Measurements from ENCODE around the gene NUP153.

The NUP153 gene

DNA sequence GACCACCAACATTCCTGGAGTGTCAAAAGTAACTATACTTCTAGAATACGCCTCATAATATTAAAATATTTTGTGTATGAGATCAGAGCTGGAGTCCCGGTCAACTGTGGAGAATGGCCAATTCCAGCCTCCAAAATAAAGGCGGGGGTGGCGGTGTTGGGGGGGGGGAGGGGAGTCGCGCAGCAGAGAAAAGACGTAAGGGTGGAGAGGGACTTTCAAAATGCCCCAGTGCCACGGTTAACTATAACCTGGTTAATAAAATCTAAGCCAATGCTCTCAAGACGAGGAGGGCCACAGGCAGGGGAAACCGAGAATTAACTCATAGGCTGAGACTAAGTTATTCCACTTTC is 1.3 kb downstream of the NUP153 start:
- peak overlapping the region; percentile 94 to 100 (median 99) for H3K27ac ChIP-seq
- H3K4me1 ChIP-seq: peaks cover 43 to 59% (median 50%) of the 10 kb centered on the region in 10 experiments
- peak overlapping the region; percentile 92 to 100 (median 99) for H3K9ac ChIP-seq
- no peaks in the 10 kb centered on the region; a peak in 1 of 22 replicates for H3K9me3 ChIP-seq (replicated peaks in 1 of 11)
- H3K36me3 ChIP-seq: peaks cover 0 to 18% (median 6%) of the 10 kb centered on the region in 11 experiments; a peak in 7 of 22 replicates
- H3K4me3 ChIP-seq: peak overlapping the region; percentile 77 to 99 (median 94)
- TF ChIP-seq Cebpa-rat (IDR thresholded peaks at IDR 0.05): no peak
- peak overlapping the region; percentile 82 to 95 (median 89) for H3K4me2 ChIP-seq
- H4K20me1 ChIP-seq: peaks cover 20 to 50% (median 43%) of the 10 kb centered on the region in 11 experiments; a peak in 20 of 22 replicates
- no peaks in the 10 kb centered on the region for H3K27me3 ChIP-seq

DNA sequence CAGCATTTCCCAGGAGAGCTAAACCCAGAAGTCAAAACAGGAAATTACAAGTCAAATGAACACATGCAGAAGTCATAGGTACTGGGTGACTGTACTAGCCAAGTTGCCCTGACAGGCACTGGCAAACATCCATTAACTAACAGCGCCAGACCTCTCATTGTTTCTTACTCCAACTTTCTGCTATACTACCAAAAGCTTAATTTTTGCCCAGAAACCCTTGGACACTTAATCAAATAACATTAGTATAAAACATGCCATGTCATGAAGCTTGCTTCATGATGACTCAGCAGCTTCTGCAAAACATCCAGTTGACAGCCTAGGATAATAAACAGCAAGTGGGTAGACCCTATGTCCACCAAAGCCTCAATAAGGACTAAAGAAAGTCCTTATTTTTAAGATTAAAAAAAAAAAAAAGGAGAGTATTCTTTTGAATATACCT is 3.5 kb downstream of the NUP153 start:
- Histone ChIP-seq H3K4me1 (peaks cover 49 to 79% (median 60%) of the 10 kb centered on the region in 10 experiments), H3K4me3 (peak overlapping the region; percentile 9 to 99 (median 94); a peak in 13 of 20 replicates), H3K27me3 (no peaks in the 10 kb centered on the region), H3K27ac (peak overlapping the region; percentile 10 to 100 (median 99); a peak in 21 of 22 replicates), H3K36me3 (peaks cover 0 to 37% (median 19%) of the 10 kb centered on the region in 11 experiments; a peak in 18 of 22 replicates), H3K9ac (peak overlapping the region; percentile 31 to 100 (median 99); a peak in 19 of 22 replicates), H3K4me2 (peak overlapping the region; percentile 82 to 95 (median 89)), H3K9me3 (replicated peaks in 1 of 11) (peaks cover 0 to 15% (median 8%) of the 10 kb centered on the region in 11 experiments; a peak in 9 of 22 replicates), H4K20me1 (peaks cover 40 to 71% (median 64%) of the 10 kb centered on the region in 11 experiments; a peak in 20 of 22 replicates)
- no peak for TF ChIP-seq Cebpa-rat (IDR thresholded peaks at IDR 0.05)

DNA sequence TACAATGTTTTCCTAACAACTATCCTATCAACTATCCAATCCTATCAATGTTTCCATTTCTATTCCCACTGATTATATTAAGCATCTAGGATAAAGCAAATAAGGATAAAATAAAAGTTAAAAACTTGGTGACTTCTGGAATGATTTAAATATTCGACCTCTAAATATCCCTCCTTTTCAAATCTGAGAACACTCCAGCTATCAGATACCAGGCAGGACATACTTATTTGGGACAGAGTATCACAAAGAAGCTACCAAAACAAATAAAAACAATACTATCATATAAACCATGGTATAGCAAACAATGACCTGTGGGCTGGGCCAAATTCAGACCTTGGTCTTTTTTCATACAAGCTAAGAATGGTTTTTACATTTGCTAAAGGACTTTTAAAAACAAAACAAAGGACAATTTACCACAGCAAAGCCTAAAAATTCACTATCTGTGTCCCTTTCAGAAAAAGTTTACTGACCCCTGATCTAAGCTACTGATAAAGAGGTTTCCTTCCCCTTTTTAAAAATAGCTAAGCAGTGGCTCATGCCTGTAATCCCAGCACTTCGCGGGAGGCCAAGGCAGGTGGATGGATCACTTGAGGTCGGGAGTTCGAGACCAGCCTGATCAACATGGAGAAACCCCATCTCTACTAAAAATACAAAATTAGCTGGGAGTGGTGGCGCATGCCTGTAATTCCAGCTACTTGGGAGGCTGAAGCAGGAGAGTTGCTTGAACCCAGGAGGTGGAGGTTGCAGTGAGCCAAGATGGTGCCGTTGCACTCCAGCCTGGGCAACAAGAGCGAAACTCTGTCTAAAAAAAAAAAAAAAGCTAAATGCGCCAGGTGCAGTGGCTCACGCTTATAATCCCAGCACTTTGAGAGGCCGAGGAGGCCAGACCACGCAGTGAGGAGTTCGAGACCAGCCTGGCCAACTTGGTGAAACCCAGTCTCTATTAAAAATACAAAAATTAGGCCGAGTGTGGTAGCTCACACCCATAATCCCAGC is 6.0 kb downstream of the NUP153 start:
- H3K4me1 ChIP-seq: peaks cover 41 to 72% (median 53%) of the 10 kb centered on the region in 10 experiments
- H3K27ac ChIP-seq: peak overlapping the region; percentile 27 to 99 (median 54); a peak in 18 of 22 replicates
- H3K27me3 ChIP-seq: no peaks in the 10 kb centered on the region
- H3K9me3 ChIP-seq (replicated peaks in 1 of 11): peaks cover 0 to 27% (median 8%) of the 10 kb centered on the region in 11 experiments; a peak in 10 of 22 replicates
- peaks cover 0 to 63% (median 43%) of the 10 kb centered on the region in 11 experiments; a peak in 19 of 22 replicates for H3K36me3 ChIP-seq
- peak overlapping the region in 4 of 10 experiments; percentile 10 to 19 (median 11); a peak in 3 of 20 replicates for H3K4me3 ChIP-seq
- H4K20me1 ChIP-seq: peaks cover 63 to 96% (median 90%) of the 10 kb centered on the region in 11 experiments; a peak in 21 of 22 replicates
- no peak for TF ChIP-seq Cebpa-rat (IDR thresholded peaks at IDR 0.05)
- H3K9ac ChIP-seq: peak overlapping the region in 10 of 11 experiments; percentile 1 to 45 (median 34); a peak in 14 of 22 replicates
- H3K4me2 ChIP-seq: peak overlapping the region; percentile 75 to 94 (median 88)

DNA sequence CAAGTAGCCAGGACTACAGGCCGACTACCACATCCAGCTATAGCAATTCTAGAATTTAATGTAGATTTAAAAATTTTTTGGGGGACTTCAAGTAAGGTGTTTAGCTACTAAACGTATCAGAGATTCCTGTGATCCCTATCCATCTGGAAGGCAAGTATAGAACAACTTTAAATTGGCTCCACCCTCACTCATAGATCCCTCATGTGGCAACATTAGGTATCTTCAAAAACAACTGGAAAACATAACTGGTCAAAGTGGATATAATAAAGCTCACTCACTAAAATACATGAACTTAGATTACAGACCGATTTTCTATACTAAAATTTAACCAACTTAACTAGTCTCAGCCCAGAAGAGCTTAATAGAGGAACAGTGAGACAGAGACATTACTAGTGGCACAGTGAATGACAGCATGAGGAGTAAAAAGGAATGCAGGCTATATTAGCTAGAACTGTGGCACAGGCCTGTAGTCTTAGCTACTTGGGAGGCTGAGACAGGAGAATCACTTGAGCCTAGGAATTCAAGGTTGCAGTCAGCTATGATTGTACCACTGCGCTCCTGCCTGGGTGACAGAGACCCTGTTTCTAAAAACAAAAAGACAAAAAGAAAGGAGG is 14.7 kb downstream of the NUP153 start:
- Histone ChIP-seq H3K4me3 (no peak overlapping the region), H3K9ac (no peak overlapping the region), H3K9me3 (replicated peaks in 1 of 11) (peaks cover 0 to 11% (median 0%) of the 10 kb centered on the region in 11 experiments; a peak in 6 of 22 replicates), H3K36me3 (peaks cover 16 to 100% (median 82%) of the 10 kb centered on the region in 11 experiments), H3K27me3 (no peaks in the 10 kb centered on the region), H3K4me2 (no peak overlapping the region), H4K20me1 (peaks cover 84 to 100% (median 100%) of the 10 kb centered on the region in 11 experiments), H3K27ac (no peak overlapping the region), H3K4me1 (peaks cover 0 to 18% (median 8%) of the 10 kb centered on the region in 10 experiments; a peak in 7 of 20 replicates)
- no peak for TF ChIP-seq Cebpa-rat (IDR thresholded peaks at IDR 0.05)

DNA sequence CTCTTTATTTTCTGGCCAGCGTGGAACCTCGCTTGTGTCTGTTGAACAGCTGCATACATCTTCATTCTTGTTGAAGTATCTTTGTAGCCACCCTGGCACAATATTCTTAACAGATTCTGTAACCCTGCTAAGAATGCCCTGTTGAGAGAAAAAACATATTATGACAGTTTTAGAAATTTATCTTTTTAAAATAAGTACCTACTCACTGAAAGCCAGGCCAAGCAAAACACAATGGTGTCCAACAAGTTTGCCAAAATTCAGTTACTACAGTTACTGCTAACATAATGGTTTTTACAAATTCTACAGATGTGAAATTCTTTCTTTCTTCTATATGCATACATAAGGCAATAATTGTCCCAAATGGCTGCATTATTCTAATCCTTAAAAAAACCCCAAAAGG is 18.2 kb downstream of the NUP153 start:
- Histone ChIP-seq H4K20me1 (peaks cover 74 to 98% (median 96%) of the 10 kb centered on the region in 11 experiments), H3K9me3 (replicated peaks in 1 of 11) (peaks cover 0 to 5% (median 0%) of the 10 kb centered on the region in 11 experiments; a peak in 2 of 22 replicates), H3K4me3 (no peak overlapping the region)

DNA sequence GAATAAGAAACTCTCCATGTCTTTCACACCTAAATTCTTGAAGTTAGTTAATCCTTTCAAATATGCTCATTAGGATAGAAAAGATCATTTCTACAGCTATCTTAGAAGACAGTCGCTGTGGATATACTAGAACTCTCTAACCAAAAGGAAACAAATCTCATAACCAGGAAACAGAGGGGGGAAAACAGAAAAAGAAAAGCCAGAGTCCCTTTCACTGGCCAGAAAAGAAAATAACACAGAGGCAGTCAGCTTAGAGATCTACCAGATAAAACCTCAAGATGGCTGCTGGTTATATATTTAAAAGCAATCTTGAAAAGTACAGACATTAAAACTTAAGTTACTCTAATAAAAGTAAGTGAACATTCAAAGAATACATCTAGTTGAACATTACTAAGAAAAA is 19.6 kb downstream of the NUP153 start:
- H3K27me3 ChIP-seq: no peaks in the 10 kb centered on the region
- H3K27ac ChIP-seq: no peak overlapping the region
- H3K4me1 ChIP-seq: peaks cover 0 to 15% (median 7%) of the 10 kb centered on the region in 10 experiments; a peak in 6 of 20 replicates
- peaks cover 56 to 97% (median 86%) of the 10 kb centered on the region in 11 experiments for H3K36me3 ChIP-seq
- TF ChIP-seq Cebpa-rat (IDR thresholded peaks at IDR 0.05): no peak
- H3K9ac ChIP-seq: no peak overlapping the region
- H3K4me3 ChIP-seq: no peak overlapping the region
- no peak overlapping the region for H3K4me2 ChIP-seq
- H3K9me3 ChIP-seq (replicated peaks in 1 of 11): peaks cover 0 to 6% (median 0%) of the 10 kb centered on the region in 11 experiments; a peak in 1 of 22 replicates
- H4K20me1 ChIP-seq: peaks cover 62 to 98% (median 96%) of the 10 kb centered on the region in 11 experiments; a peak in 21 of 22 replicates

More for the DNA sequence above, 18.2 kb downstream of the NUP153 start:
- Histone ChIP-seq H3K4me2 (no peak overlapping the region), H3K27ac (no peak overlapping the region; a peak in 1 of 22 replicates), H3K4me1 (peaks cover 0 to 15% (median 8%) of the 10 kb centered on the region in 10 experiments; a peak in 7 of 20 replicates), H3K9ac (no peak overlapping the region), H3K27me3 (no peaks in the 10 kb centered on the region), H3K36me3 (peaks cover 44 to 97% (median 83%) of the 10 kb centered on the region in 11 experiments)
- TF ChIP-seq Cebpa-rat (IDR thresholded peaks at IDR 0.05): no peak

DNA sequence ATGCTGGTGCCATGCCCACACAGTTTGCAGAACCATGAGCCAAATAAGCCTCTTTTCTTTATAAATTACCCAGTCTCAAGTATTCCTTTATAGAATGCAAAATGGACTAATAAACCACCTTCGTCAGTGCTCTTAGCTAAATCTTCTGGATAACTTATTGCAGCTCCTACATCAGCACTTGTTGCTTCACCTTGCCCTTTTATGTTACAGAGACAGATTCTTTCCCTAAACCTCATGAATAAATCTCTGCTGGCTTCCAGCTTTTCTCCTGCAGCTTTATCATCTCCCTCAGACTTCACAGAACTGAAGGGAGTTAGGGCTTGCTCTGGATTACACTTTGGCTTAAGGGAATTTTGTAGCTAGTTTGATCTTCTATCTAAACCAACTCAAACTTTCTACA is 22.6 kb downstream of the NUP153 start:
- H4K20me1 ChIP-seq: peaks cover 63 to 98% (median 96%) of the 10 kb centered on the region in 11 experiments; a peak in 21 of 22 replicates
- H3K27ac ChIP-seq: no peak overlapping the region
- no peaks in the 10 kb centered on the region for H3K27me3 ChIP-seq
- H3K9me3 ChIP-seq (replicated peaks in 1 of 11): peaks cover 0 to 6% (median 0%) of the 10 kb centered on the region in 11 experiments; a peak in 1 of 22 replicates
- peaks cover 0 to 7% (median 0%) of the 10 kb centered on the region in 10 experiments; a peak in 1 of 20 replicates for H3K4me1 ChIP-seq
- peaks cover 81 to 97% (median 94%) of the 10 kb centered on the region in 11 experiments for H3K36me3 ChIP-seq
- no peak overlapping the region for H3K9ac ChIP-seq
- no peak overlapping the region for H3K4me2 ChIP-seq
- H3K4me3 ChIP-seq: no peak overlapping the region
- TF ChIP-seq Cebpa-rat (IDR thresholded peaks at IDR 0.05): no peak

DNA sequence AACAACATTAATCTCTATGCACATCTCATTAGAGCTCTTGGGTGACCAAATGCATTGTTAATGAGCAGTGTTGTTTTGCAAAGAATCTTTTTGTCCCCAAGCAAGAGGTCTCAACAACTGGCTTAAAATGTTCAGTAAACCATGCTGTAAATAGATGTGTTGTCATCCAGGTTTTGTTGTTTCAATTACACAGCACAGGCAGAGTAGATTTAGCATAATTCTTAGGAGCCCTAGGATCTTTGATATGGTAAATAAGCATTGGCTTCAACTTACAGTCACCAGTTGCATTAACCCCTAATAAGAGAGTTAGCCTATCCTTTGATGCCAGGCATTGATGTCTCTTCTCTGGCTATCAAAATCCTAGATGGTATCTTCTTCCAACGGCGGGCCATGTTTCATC is 23.3 kb downstream of the NUP153 start:
- no peak for TF ChIP-seq Cebpa-rat (IDR thresholded peaks at IDR 0.05)
- H4K20me1 ChIP-seq: peaks cover 63 to 98% (median 96%) of the 10 kb centered on the region in 11 experiments; a peak in 21 of 22 replicates
- H3K4me3 ChIP-seq: no peak overlapping the region
- no peak overlapping the region for H3K27ac ChIP-seq
- no peak overlapping the region for H3K9ac ChIP-seq
- H3K4me1 ChIP-seq: 0 out of 20 replicates have a peak, but pooled peaks cover 0 to 7% (median 0%) of the 10 kb centered on the region in 10 experiments
- peaks cover 80 to 98% (median 95%) of the 10 kb centered on the region in 11 experiments for H3K36me3 ChIP-seq
- no peak overlapping the region for H3K4me2 ChIP-seq
- no peaks in the 10 kb centered on the region for H3K27me3 ChIP-seq
- H3K9me3 ChIP-seq (replicated peaks in 1 of 11): peaks cover 0 to 6% (median 0%) of the 10 kb centered on the region in 11 experiments; a peak in 1 of 22 replicates

Measured in BLaER1 treated with 17β-estradiol and CSF1 and Interleukin-3, amounts not matched to agents 10 nM and 100 nM (cell line).